ENCODE measurements around the gene IER5. TPM values are rescaled to one million over a fixed set of nuclear protein-coding genes. Genes with fewer than 3 reads are reported as not detected.

Gene IER5
- total and polyA plus RNA-seq, 9 of the 15 experiments (the other 6 are each of a cell fraction or from before 2014, with no cell fraction given): 2.4 to 32.1 (median 12.0) TPM

DNA sequence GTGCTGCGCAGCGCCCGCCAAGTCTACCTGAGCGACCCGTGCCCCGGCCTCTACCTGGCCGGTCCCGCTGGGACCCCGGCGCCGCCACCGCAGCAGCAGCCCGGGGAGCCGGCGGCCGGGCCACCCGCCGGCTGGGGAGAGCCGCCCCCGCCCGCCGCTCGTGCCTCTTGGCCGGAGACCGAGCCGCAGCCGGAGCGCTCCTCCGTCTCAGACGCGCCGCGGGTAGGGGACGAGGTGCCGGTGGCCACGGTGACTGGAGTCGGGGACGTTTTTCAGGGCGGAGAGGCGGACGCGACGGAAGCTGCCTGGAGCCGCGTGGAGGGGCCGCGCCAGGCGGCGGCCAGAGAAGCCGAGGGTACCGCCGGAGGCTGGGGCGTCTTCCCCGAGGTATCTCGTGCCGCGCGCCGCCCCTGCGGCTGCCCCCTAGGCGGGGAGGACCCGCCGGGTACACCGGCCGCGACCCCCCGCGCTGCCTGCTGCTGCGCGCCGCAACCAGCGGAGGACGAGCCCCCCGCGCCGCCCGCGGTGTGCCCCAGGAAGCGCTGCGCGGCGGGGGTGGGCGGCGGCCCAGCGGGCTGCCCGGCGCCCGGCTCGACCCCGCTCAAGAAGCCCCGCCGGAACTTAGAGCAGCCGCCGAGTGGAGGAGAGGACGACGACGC is 646 bp downstream of the IER5 start (continued):
- no peak for TF ChIP-seq RREB1 (CRISPR knock-in tag; IDR thresholded peaks at IDR 0.05)
- no peak for TF ChIP-seq BCL6 (CRISPR knock-in tag; IDR thresholded peaks at IDR 0.05)
- no peak for TF ChIP-seq ZNF740 (CRISPR knock-in tag; IDR thresholded peaks at IDR 0.05)
- TF ChIP-seq ZNF740 (tag; IDR thresholded peaks at IDR 0.05): no peak
- no peak; a peak in 2 of 4 replicates for TF ChIP-seq MAZ (CRISPR knock-in tag; conservative IDR thresholded peaks at IDR 0.05 in 1 of 2, IDR thresholded peaks at IDR 0.05 in 1 of 2)
- no peak for TF ChIP-seq USF1 (CRISPR knock-in tag; IDR thresholded peaks at IDR 0.05)
- TF ChIP-seq CBX2 (IDR thresholded peaks at IDR 0.05; ENCODE audit: insufficient read depth, low read length, poor library complexity, severe bottlenecking): no peak
- 0 out of 2 replicates have a peak, but pooled peaks have one; percentile 17 for TF ChIP-seq ZNF12 (CRISPR knock-in tag; IDR thresholded peaks at IDR 0.05)
- TF ChIP-seq ZNF175 (CRISPR knock-in tag; IDR thresholded peaks at IDR 0.05; ENCODE audit: low read depth): 0 out of 2 replicates have a peak, but pooled peaks have one; percentile 7
- TF ChIP-seq ATF3 (IDR thresholded peaks at IDR 0.05): no peak
- no peak for TF ChIP-seq ATF3 (CRISPR knock-in tag; conservative IDR thresholded peaks at IDR 0.05)
- TF ChIP-seq ZKSCAN8 (CRISPR knock-in tag; IDR thresholded peaks at IDR 0.05): no peak
- no peak for TF ChIP-seq FOXP1 (CRISPR knock-in tag; IDR thresholded peaks at IDR 0.05)
- no peak for TF ChIP-seq NR2C1 (IDR thresholded peaks at IDR 0.05)
- no peak for TF ChIP-seq NR2C1 (tag; IDR thresholded peaks at IDR 0.05)
- TF ChIP-seq ZNF3 (CRISPR knock-in tag; IDR thresholded peaks at IDR 0.05): no peak
- TF ChIP-seq ZNF75A (CRISPR knock-in tag; IDR thresholded peaks at IDR 0.05): no peak
- no peak for TF ChIP-seq ZNF445 (CRISPR knock-in tag; IDR thresholded peaks at IDR 0.05; ENCODE audit: low read depth)
- no peak for TF ChIP-seq BHLHE40 (IDR thresholded peaks at IDR 0.05; ENCODE audit: low read length)
- no peak for TF ChIP-seq NUFIP1 (IDR thresholded peaks at IDR 0.05; ENCODE audit: partially characterized antibody)
- no peak for TF ChIP-seq CHCHD3 (CRISPR knock-in tag; IDR thresholded peaks at IDR 0.05)
- TF ChIP-seq BDP1 (IDR thresholded peaks at IDR 0.05; ENCODE audit: insufficient read depth, insufficient read length): no peak
